ENCODE results near the gene VWF.

GRCh38 chr12:6118891-6119568 is 5.4 kb downstream of the VWF start:
- TF ChIP-seq POLR2A (IDR thresholded peaks at IDR 0.05; ENCODE audit: low read length) (no peak), GATA1 (IDR thresholded peaks at IDR 0.05; ENCODE audit: low read depth, low read length) (no peak)

All from erythroblast (primary cell).